ENCODE measurements around the gene PCBP2.
A peak's percentile ranks its signal among the peaks of the same experiment; 100 is the strongest.

PCBP2 gene

DNA sequence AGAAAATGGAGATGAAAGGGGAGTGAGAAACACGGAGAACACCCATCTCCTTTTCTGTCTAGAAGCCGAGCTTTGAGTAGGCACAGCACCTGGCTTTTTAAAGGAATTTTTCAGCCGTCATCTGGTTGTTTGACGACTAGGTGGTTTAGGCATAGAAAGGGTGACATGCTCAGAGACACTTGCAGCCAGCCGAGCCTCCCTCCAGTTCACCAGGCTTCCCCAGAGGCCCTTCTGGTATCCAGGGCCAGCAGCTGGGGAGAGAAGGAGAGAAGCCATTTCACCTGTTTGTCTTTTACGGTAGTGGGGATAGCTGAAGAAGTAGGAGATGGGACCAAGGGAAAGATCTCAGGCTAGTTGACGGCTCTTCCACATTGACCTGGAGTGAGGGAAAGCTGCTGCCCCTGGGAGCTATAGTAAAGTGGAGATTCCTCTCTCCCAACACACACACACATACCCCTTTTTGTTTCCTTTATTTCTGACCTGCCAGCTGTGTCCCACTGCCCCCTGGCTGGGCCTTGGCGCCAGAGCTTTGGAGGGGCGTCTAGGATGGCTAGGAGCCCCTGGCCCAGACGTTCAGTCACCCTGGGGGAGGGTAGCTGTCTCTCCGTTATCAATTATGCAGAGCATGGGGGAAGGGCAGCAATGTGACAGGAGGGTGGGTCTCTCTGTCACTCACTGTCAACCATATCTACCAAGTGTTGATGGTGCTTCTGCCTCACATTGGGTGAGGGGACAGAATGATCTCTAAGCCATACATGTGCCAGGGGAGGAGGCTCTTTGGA lies 41.9 kb downstream of the PCBP2 start:
- DNase-seq (ENCODE audit: low read depth, low spot score) = no peak

GRCh38 chr12:53495903-53496751 lies 44.2 kb downstream of the PCBP2 start:
- DNase-seq (ENCODE audit: low read depth, low spot score) = peak; percentile 39

DNA sequence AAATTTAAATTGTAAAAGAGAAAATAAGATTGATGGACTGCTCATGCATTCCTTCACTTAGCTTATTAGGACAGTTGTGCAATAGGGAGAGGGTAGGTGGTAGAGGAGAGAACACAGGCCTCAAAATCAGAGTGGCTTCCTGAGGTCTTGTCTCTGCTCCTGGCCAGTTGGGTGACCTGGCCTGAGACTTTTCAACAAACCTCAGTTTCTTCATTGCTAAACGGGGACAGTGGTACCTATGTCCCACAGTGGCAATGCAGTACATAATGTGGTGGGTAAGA lies 44.8 kb downstream of the PCBP2 start:
- DNase-seq (ENCODE audit: low read depth, low spot score) = no peak

- no peak for DNase-seq (ENCODE audit: low read depth, low spot score)
Measured at GRCh38 chr12:53497461-53497860, 45.6 kb downstream of the PCBP2 start.

DNA sequence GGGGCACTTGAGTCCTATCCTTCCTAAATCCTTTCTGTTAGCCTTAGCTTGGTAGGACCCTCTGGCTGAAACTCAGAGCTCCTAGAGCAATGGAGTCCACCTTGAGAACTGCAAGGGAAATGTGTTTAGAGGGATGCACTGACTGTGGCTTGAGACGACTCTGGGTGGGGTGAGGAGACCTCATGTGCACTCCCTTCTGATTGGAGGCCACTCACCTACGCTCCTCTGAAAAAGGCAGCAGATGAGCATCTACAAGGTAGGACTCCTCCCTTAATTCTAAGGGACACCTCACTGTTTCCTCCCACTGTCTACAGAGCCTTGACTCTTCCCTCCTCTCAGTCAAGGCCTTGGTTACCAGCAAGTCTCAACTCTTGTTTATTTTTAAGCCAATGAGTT lies 46.3 kb downstream of the PCBP2 start:
- DNase-seq (ENCODE audit: low read depth, low spot score) = no peak

DNA sequence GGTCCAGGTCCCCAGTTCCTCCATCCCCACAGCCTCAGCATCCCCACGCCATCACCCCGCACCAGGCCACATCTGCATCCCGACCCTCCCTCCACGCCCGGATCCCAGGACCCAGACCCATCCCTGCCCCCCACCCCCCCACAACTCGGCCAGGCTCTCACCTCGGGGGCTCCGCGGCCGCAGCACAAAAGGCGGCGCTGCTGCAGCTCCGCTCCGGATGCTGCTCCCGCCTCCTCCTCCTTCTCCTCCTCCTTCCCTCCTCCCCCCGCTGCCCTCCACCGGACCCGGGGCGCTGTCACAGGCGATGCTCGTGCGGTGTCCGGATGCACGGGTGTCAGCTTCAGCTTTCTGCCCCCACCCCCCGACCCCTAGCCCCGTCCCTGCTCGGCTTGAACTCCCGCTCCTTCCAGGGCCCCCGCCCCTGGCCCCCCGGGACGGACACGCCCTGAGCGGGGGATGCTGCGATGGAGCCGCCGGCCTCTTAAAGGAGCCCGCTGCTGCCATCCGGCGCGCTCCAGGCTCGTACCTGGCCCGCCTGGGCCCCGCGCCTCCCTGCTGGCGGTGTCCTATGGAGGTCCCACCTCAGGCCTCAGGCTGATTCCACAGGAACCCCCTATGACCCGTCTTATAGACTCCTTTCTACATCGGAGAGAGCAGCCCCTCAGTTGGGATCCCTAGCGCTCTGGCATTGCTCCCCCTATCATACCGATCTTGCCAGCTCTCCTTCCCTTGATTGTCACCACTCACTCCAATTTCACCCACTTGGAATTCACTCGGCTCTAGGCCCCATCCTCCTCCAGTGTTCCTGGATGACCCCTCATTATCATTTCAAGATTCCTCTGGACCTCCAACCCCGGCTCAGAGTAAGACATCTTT lies 47.6 kb downstream of the PCBP2 start, which contains the start of gene MAP3K12:
Gene MAP3K12 (minus strand): TSS at position 193 of the 876 bp plus-strand sequence. CDS start 12,067 bp downstream, outside the sequence.
- DNase-seq (ENCODE audit: low read depth, low spot score) = peak; percentile 79

DNA sequence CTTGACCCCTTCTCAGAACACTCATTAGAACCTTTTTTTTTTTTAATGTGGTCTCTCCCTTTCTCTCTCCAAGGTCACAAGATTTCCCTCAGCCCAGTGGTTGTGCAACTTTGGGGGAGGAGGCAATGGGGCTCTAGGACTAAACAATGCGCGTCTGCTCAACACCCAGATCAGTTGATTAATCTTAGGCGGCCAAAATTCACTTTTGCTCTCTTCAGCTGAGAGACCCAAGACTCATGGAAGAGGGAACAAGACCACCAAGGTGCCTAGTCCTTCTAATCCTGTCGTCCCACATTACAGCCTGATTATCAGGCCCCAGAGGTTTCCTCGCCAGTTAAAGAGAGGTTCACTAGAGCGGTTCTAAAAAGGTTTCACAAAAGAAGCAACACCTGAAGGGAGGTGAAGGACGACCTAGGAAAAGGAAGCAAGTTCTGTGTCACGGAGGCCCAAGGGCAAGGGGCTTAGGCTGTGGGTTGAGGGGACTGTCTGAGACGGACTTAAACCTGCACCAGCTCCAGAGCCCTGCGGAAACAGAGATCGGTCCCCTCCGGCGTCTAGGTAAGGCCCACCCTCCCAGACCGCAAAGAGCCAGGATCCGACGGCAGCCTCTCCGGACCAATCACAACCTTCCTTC lies 48.4 kb downstream of the PCBP2 start:
- DNase-seq (ENCODE audit: low read depth, low spot score) = peak; percentile 55

DNA sequence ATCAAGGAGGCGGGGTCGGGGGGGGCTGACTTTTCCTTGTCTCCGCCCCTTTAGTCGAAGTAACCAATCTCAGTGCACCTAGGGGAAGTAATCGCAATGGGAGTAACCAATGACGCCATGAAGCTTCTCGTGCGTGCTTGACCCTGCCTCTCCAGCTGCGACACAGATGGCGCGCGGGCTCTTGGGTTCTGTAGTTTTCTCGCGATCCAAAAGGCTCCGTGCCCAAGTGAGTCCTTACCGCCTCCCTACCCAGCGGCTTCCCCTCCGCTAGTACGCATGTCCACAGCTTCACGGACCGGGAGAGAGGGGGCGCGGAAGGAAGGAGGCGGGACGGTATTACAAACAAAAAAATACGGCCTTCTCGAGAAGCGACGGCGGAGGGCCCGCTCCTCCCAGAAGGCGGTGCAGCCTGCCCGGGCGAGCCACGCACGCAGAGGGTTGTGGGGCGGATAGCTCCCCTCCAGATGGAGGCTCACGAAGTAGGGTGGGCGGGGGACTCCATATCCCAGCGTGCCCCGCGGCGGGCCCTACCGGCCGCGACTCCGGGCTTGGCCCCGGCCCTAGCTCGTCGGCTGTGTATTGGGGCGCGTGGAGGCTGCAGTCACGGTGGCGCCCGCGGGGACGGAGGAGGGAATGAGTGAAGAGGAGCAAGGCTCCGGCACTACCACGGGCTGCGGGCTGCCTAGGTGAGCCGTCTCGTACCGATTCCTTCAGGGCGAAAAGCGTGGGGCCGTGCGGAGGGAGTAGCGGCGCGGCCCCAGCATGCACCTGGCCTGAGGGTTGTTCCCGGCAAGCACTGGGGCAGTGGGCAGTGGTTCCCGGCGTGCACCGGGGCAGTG lies 49.1 kb downstream of the PCBP2 start, which contains the start of gene TARBP2:
Gene TARBP2 (plus strand): TSS at position 508 of the 839 bp plus-strand sequence. CDS start 126 bp downstream, at position 634.
- DNase-seq (ENCODE audit: low read depth, low spot score) = peak; percentile 99

DNA sequence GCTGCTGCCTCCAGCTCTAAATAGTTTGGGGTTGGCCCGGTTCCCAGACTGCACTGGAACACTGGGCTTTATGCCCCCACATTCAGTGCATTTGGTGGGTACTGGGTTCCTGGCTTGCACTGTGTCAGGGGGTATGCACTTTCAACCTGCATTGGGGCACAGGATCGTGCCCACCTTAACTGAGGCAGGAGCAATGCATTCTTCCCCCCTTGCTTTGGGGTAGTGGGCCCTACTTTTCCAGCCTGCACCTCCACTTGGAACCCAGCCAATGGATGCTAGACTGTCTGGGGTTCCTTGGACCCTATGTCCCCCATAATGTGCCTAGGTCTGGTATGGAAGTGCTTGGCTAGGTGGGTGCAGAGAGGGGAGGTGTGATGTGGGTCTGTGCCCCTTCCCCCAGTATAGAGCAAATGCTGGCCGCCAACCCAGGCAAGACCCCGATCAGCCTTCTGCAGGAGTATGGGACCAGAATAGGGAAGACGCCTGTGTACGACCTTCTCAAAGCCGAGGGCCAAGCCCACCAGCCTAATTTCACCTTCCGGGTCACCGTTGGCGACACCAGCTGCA lies 49.8 kb downstream of the PCBP2 start:
- no peak for DNase-seq (ENCODE audit: low read depth, low spot score)

GRCh38 chr12:53502331-53502730 lies 50.4 kb downstream of the PCBP2 start:
- no peak for DNase-seq (ENCODE audit: low read depth, low spot score)

DNA sequence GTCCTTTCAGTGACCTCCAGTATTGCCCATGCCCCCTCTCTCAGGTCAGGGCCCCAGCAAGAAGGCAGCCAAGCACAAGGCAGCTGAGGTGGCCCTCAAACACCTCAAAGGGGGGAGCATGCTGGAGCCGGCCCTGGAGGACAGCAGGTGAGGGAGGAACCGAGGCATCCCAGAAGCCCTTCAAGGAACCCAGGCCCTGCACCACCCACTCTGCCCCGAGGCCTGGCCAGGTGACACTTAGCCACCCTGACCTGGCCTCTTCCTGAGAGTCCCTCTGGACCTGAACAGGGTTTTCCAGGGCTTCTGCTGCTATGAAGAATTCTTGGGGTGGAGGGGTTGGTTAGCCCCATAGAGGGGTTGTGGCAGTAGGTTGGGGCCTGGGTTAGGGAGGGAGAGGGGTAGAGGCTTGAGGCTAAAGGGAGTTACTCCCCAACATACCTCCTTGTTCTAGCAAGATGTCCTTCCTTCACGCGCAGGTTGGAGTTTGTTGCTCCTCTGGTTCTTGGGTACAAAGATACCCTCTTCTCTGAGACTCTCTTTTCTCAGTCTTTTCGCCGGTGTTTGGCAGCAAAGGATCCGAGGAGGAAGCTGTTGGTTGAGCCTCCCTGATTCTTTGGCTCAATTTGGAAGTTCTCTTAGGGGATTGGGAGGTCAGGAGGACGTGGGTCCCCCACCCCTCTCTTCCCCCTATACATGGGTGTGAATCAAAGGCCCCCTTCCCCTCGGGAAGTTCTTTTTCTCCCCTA lies 51.3 kb downstream of the PCBP2 start:
- no peak for DNase-seq (ENCODE audit: low read depth, low spot score)

GRCh38 chr12:53504004-53504920 lies 52.4 kb downstream of the PCBP2 start:
- DNase-seq (ENCODE audit: low read depth, low spot score) = no peak

DNA sequence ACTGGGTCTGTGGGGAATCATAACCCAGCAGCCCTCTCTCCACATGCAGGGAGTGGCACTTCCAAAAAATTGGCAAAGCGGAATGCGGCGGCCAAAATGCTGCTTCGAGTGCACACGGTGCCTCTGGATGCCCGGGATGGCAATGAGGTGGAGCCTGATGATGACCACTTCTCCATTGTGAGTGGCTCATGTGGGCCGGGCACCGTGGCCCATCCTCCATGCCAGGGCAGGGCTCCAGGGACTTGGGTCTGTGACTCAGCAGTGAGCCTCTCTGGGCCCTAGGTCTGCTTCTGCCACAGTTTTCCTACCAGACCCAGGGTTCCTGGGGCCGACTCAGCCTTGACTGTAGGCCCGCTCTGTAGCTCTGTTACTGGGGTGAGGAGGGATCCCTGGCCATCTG lies 53.2 kb downstream of the PCBP2 start:
- DNase-seq (ENCODE audit: low read depth, low spot score) = peak; percentile 54

- peak; percentile 65 for DNase-seq (ENCODE audit: low read depth, low spot score)
Measured at GRCh38 chr12:53505555-53506449, 53.9 kb downstream of the PCBP2 start.

DNA sequence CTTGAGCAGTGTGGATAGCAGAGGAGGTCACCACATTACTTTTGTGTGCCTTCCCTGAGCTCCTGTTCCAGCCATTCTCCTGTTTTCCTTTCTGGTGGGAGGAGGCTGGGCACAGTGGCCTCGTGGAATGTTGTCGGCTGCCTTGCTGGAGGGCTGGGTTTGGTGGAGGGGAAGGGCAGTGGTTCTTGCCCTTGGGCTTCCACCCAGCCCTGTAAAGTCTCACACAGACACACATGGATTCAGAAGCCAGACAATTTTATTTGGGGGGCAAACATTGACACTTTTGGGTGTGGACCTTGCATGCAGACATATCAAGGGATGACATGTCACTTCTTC lies 54.5 kb downstream of the PCBP2 start:
- peak; percentile 56 for DNase-seq (ENCODE audit: low read depth, low spot score)

DNA sequence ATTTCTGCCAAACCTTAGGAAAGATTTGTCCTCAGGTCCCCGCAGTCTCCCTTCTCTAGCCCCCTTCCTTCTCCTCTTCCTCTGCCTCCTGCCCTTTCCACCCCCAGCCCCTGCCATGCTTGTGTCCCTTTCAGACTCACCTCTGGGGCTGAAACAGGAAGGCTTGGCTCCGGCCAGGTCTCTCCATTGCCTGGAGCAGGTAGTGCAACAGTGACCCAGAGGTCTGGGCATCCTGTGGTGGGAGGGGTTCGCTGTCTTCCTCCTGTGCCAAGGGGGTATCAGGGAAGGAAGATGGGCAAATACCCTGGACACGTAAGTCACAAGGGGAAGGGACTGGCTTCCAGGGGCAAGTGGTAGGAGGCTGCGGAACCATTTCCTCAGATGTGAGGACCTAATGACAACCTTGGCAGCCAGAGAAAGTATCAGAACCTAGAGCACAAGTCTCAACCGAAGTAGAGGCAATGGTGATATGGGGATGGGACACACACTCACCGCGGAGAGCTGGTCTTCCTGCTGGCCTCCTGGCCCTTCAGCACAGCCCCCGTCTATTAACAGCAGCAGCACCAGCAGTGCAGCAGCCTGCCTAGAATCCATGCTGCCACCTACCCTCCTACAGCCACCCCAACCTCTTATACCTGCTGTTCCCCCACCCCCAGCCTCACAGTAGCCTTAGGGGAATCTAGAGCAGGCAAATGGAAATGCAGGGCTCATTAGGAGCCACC lies 55.1 kb downstream of the PCBP2 start, which contains the start of gene NPFF:
Gene NPFF (minus strand): TSS at position 604 of the 722 bp plus-strand sequence. CDS start 10 bp downstream, at position 594.
- DNase-seq (ENCODE audit: low read depth, low spot score) = no peak

DNA sequence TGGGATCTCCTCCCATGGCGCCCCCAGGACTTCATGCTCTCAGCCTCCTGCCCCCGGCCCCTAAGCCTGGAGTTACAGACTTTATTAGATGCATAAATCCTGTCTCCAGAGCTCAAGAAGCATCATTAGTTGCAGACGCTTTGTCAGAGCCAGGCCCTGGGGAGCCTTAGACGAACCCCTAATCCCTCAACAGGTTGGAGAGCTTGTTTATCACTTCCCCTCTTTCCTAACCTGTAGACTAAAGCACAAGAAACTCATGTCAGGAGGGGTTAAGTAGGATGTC lies 55.6 kb downstream of the PCBP2 start:
- DNase-seq (ENCODE audit: low read depth, low spot score) = no peak
